Brain microvascular endothelial cell (primary cell): Measurements from ENCODE around the gene SNX32.

ENCODE experiments used
- DNase-seq: peaks from one replicate; pipeline ENCODE4 v3.0.0-alpha.2; 2020
- H3K27ac ChIP-seq: fragments of 250-450 bp; sonication (Bioruptor Pico); 2 replicates; pipeline ENCODE4 v1.5.1; 2020; ENCODE audit warnings: mild to moderate bottlenecking, moderate library complexity
- H3K27me3 ChIP-seq: fragments of 250-450 bp; sonication (Bioruptor Pico); replicated peaks from 2 replicates; pipeline ENCODE4 v1.5.1; 2020; ENCODE audit warnings: mild to moderate bottlenecking
- H3K36me3 ChIP-seq: fragments of 250-450 bp; sonication (Bioruptor Pico); replicated peaks from 2 replicates; pipeline ENCODE4 v1.5.1; 2020; ENCODE audit warnings: mild to moderate bottlenecking
- H3K4me3 ChIP-seq: 2 replicates; pipeline ENCODE4 v1.5.1; 2011; ENCODE audit warnings: low read depth, mild to moderate bottlenecking, control low read depth, low read length, moderate library complexity
- in situ Hi-C: cut with HindIII; loops from 2 replicates; pipeline ENCODE4 v1.10.0; 2017; ENCODE audit warnings: low sequenced_read_pairs, low pct_ligation_motif_present
- TF ChIP-seq, protein P1 (sequence below): IDR thresholded peaks from 2 replicates; pipeline ENCODE4 v1.5.1; 2011; ENCODE audit warnings: low read depth, mild to moderate bottlenecking, moderate library complexity, low read length, control low read depth, inconsistent platforms; ENCODE audit errors: missing control alignments

SNX32 gene

DNA sequence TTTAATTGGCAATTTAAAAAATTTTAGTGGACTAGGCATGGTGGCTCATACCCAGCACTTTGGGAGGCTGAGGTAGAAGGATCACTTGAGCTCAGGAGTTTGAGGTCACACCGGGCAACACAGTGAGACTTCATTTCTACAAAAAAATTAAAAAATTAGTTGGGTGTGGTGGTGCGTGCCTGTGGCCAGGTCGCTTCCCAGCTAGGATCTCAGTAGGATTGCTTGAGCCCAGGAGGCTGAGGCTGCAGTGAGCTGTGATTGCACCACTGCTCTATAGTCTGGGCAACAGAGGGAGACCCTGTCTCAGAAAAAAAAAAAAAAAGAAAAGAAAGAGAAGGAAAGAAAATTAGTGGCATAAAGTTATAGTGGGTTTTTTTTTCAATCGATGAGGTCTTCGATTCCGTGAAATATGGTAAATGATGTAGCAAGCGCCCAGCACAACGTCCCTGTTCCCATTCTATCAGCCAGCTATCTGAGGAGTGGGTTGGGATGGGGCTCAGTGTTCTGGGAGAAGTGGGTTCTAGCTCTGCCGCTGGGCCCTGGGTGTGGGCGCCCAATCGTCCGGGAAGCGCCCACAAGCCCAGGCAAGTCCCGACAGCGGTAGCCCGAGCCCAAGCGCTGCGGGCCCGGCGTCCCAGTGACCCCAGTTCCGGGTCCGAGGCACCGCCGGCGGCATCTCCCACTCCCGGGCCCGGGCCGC, 65.0 kb downstream of the SNX32 start:
- Histone ChIP-seq H3K27me3 (no peaks in the 10 kb centered on the region), H3K27ac (peak overlapping the region; percentile 90), H3K4me3 (peak overlapping the region; percentile 95), H3K36me3 (peaks cover 36% of the 10 kb centered on the region)
- TF ChIP-seq, protein P1, sequence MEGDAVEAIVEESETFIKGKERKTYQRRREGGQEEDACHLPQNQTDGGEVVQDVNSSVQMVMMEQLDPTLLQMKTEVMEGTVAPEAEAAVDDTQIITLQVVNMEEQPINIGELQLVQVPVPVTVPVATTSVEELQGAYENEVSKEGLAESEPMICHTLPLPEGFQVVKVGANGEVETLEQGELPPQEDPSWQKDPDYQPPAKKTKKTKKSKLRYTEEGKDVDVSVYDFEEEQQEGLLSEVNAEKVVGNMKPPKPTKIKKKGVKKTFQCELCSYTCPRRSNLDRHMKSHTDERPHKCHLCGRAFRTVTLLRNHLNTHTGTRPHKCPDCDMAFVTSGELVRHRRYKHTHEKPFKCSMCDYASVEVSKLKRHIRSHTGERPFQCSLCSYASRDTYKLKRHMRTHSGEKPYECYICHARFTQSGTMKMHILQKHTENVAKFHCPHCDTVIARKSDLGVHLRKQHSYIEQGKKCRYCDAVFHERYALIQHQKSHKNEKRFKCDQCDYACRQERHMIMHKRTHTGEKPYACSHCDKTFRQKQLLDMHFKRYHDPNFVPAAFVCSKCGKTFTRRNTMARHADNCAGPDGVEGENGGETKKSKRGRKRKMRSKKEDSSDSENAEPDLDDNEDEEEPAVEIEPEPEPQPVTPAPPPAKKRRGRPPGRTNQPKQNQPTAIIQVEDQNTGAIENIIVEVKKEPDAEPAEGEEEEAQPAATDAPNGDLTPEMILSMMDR = no peak
- in situ Hi-C loops = no loop called here
- no peak for DNase-seq

DNA sequence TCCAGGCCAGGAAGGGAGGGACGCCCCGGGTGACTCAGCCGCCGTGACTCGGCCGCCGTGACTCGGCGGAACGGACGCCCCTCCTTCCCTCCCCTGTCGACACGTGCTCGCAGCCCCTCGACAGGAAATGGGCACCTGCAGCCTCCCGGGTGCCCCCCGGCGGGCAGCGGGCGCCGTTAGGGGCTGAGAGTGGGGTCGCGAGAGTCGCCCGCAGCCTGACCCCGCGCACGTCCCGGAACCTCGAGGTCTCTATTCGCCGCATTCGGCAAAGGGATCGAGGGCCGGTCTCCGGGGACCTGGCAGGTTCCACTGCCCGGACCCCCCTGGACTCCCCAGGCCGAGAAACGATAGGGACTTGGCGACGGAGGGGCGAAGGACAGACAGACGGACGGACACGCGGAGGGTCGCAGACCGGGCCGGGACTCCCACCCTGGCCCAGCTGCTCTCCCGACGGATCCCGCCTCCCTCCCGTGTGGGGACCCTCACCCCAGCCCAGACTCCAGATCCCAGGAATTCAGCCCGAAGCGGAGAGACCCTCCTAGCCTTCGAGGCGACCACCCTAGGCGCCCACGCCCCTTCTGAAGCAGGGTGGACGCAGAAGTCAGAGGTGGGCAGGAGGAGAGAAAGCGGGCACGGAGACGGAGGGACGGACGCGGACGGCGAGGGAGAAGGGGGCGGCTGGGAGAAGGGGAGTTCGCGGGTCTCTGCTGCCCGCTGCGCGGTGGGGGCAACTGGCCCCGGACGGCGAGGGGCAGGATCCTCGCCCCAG, 65.8 kb downstream of the SNX32 start:
- peak overlapping the region; percentile 90 for H3K27ac ChIP-seq
- TF ChIP-seq, protein P1 = no peak

DNA sequence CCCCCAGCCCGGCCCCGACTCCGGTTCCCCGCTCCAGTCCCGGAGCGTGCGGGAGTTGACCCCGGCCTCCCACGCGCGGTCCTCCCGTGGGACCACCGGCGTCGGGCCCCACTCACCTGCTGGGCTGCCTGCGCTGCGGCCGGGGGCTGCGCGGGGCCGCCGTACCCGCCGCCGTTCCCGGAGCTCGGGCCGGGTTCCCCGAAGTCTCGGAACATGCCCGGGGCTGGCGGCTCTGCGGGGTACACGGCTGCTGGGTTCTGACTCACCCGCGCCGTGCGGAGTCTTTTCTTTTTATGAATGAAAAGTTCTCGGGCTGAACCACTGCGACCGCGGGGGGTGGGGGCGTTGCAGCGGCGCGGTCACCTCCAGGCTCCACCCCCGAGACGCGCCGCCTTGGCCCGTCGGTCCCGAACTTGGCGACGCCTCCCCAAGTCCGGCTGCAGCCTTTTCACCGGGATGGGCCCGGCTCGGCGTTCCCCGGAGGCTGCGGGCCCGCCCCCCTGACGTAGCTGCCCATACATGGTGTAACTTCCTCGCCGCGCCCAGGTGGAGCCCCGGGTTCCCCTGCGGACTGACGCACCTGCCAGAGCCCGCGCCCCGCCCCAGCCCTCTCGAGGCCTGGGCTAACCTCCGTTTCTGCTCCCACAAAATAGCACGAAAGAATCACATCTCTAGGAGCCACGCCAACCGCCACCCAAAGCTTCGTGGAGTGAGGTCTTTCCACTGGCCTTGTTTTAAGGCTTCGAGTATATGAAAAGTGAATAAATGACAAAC, 66.5 kb downstream of the SNX32 start, which contains the start of gene FOSL1:
TSS of gene FOSL1 (minus strand) at position 264 of the 774 bp plus-strand sequence. CDS start at position 215, 49 bp downstream.
- Histone ChIP-seq H3K27ac (peak within 1 kb of the TSS; percentile 90), H3K4me3 (peak within 1 kb of the TSS; percentile 95), H3K27me3 (no peaks in the 10 kb centered on the region), H3K36me3 (peaks cover 25% of the 10 kb centered on the region)
- in situ Hi-C loops = no loop called here
- TF ChIP-seq, protein P1 = no peak
- DNase-seq = peak; percentile 93

More for the DNA sequence above, 65.8 kb downstream of the SNX32 start:
- in situ Hi-C loops = no loop called here
- Histone ChIP-seq H3K27me3 (no peaks in the 10 kb centered on the region), H3K36me3 (peaks cover 28% of the 10 kb centered on the region), H3K4me3 (peak overlapping the region; percentile 95)
- DNase-seq = peak; percentile 71

DNA sequence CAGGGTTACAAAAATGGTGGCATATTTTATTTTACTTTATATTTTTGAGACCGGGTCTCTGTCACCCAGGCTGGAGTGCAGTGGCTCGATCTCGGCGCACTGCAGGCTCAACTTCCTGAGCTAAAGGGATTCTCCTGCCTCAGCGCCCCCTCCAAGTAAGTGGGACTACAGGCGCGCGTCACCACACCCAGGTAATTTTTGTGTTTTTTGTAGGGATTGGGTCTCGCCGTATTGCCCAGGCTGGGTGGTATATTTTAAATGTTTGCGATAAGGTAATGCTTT, 67.1 kb downstream of the SNX32 start:
- TF ChIP-seq, protein P1 = no peak
- in situ Hi-C loops = no loop called here
- Histone ChIP-seq H3K4me3 (no peak overlapping the region), H3K36me3 (peaks cover 19% of the 10 kb centered on the region), H3K27ac (peak overlapping the region; percentile 59), H3K27me3 (no peaks in the 10 kb centered on the region)
- DNase-seq = no peak

DNA sequence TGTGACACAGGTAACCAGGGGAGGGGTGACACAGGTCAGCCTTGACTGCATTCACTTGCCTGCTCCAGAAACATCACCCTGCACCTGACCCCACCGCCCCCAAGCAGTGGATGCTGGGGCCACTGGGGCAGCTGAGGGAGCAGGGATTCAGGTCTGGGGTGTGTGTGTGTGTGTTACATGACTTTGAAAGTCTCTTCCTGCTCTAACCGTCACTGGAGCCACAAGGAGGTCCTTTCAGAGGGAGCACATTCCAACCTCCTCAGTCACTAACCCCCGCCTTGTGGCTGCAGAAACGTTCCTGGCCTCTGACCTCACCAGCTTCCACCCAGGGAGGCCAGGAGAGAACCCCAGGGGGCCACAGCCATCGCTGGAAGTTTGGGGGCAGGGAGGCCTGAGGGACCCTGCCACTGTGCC, 69.3 kb downstream of the SNX32 start:
- peak; percentile 76 for DNase-seq
- TF ChIP-seq, protein P1 = no peak
- in situ Hi-C loops = no loop called here
- Histone ChIP-seq H3K27ac (peak overlapping the region; percentile 67), H3K36me3 (peaks cover 4% of the 10 kb centered on the region), H3K4me3 (no peak overlapping the region), H3K27me3 (no peaks in the 10 kb centered on the region)
